Fibroblast of lung (primary cell): ENCODE results near the gene HIVEP1. TPM values are rescaled to one million over a fixed set of nuclear protein-coding genes. Genes with fewer than 3 reads are reported as not detected.

Source experiments
- DNase-seq, 2 donors: peaks; one replicate each; pipeline versions ENCODE4 v3.0.0 to v3.0.0-alpha.2; 2010; ENCODE audit warnings: low read depth in 2 of 2
- H2AFZ ChIP-seq: 2 replicates; pipeline ENCODE4 v1.5.1; 2012; ENCODE audit warnings: low read length, control low read depth, inconsistent platforms
- H3K27ac ChIP-seq: 2 replicates; pipeline ENCODE4 v1.5.1; 2011; ENCODE audit warnings: low read length, control low read depth; ENCODE audit not compliant: insufficient read depth
- H3K27me3 ChIP-seq: 2 replicates; pipeline ENCODE4 v1.5.1; 2011; ENCODE audit warnings: mild to moderate bottlenecking, low read length; ENCODE audit not compliant: control insufficient read depth, insufficient read depth
- H3K36me3 ChIP-seq: 2 replicates; pipeline ENCODE4 v1.5.1; 2011; ENCODE audit warnings: low read length; ENCODE audit not compliant: control insufficient read depth, insufficient read depth
- H3K4me1 ChIP-seq: 2 replicates; pipeline ENCODE4 v1.5.1; 2011; ENCODE audit warnings: low read length; ENCODE audit not compliant: control insufficient read depth, insufficient read depth; ENCODE audit errors: extremely low read depth
- H3K4me2 ChIP-seq: 2 replicates; pipeline ENCODE4 v1.5.1; 2011; ENCODE audit warnings: low read length, control low read depth; ENCODE audit not compliant: insufficient read depth; ENCODE audit errors: extremely low read depth
- H3K4me3 ChIP-seq, 4 experiments: fragments of 200-600 bp in 1 of 4; sonication (generic) in 1 of 4; replicated peaks in 1 of 4; 2 replicates each; pipeline ENCODE4 v1.5.1; 2011 to 2016; ENCODE audit warnings: low read length in 4 of 4, low read depth in 3 of 4, mild to moderate bottlenecking in 3 of 4, control low read depth in 2 of 4, inconsistent platforms in 1 of 4, mixed read lengths in 1 of 4; ENCODE audit not compliant: insufficient read depth in 1 of 4; ENCODE audit errors: control extremely low read depth in 1 of 4
- H3K79me2 ChIP-seq: 2 replicates; pipeline ENCODE4 v1.5.1; 2012; ENCODE audit warnings: mild to moderate bottlenecking, low read length, inconsistent platforms; ENCODE audit not compliant: control insufficient read depth, insufficient read depth
- H3K9ac ChIP-seq: 2 replicates; pipeline ENCODE4 v1.5.1; 2011; ENCODE audit warnings: mild to moderate bottlenecking, low read length, control low read depth; ENCODE audit not compliant: insufficient read depth
- H3K9me3 ChIP-seq: 2 replicates; pipeline ENCODE4 v1.5.1; 2012; ENCODE audit warnings: low read depth, low read length; ENCODE audit not compliant: control insufficient read depth, insufficient read depth
- H4K20me1 ChIP-seq: 2 replicates; pipeline ENCODE4 v1.5.1; 2011; ENCODE audit warnings: low read length; ENCODE audit not compliant: control insufficient read depth, insufficient read depth; ENCODE audit errors: extremely low read depth
- CTCF ChIP-seq, 2 donors: IDR thresholded peaks in 1 of 2; conservative IDR thresholded peaks in 1 of 2; 1 replicate in 1 of 2; 2 replicates in 1 of 2; pipeline ENCODE4 v1.5.1; 2011 to 2012; ENCODE audit warnings: low read length in 2 of 2, control low read depth in 1 of 2, inconsistent platforms in 1 of 2, low read depth in 1 of 2, mild to moderate bottlenecking in 1 of 2
- EZH2 ChIP-seq: IDR thresholded peaks from 2 replicates; pipeline ENCODE4 v1.5.1; 2012; ENCODE audit warnings: low read length, control low read depth, mild to moderate bottlenecking; ENCODE audit errors: missing control alignments
- polyA plus RNA-seq, 2 donors: library from polyadenylated mRNA; depleted of rRNA in 1 of 2; stranded (reverse) in 1 of 2; unstranded in 1 of 2; fragments of >200 nt; gene quantifications; 2 replicates each; pipeline ENCODE4 v1.2.1, GENCODE V29; 2011 to 2012; ENCODE audit warnings: missing spikeins in 1 of 2
- total RNA-seq: library from RNA; depleted of rRNA; stranded (reverse); fragments of >200 nt; gene quantifications from 2 replicates; pipeline ENCODE4 v1.2.1, GENCODE V29; 2014

The HIVEP1 gene
- total and polyA plus RNA-seq, 2 donors (not counting 1 experiment from before 2014, with no cell fraction given) = 9.9 to 14.6 TPM

GRCh38 chr6:12165722-12166280 is 153.7 kb downstream of the HIVEP1 start:
- Histone ChIP-seq H3K4me2 (no peak overlapping the region), H3K9ac (no peak overlapping the region), H3K4me3 (no peak overlapping the region), H2AFZ (no peak overlapping the region), H3K4me1 (peaks cover 4% of the 10 kb centered on the region), H3K27me3 (no peaks in the 10 kb centered on the region), H4K20me1 (no peaks in the 10 kb centered on the region), H3K27ac (no peak overlapping the region), H3K9me3 (no peaks in the 10 kb centered on the region), H3K79me2 (no peaks in the 10 kb centered on the region), H3K36me3 (peaks cover 7% of the 10 kb centered on the region)
- DNase-seq = no peak
- TF ChIP-seq EZH2 = no peak
- TF ChIP-seq CTCF (conservative IDR thresholded peaks at IDR 0.05 in 1 of 2, IDR thresholded peaks at IDR 0.05 in 1 of 2; ENCODE audit: low read depth in 1 of 2, low read length in 2 of 2) = no peak

DNA sequence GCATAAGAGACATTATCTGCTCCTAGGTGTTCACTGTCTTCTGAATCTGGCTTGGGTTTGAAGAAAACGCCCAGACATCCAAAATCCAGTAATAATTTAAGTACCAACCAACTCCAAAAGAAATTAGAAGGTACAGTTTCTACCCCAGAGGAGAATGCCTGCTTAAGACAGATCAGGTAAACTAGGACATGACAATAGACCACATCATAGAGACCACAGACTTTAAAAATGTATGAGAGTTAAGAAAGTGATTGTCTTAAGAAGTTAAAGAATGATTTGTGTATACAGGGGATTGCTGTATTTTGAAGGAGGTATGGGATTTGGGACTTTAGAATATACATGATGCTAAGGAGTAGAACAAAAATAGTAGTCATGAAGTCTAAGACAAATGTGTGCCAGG is 157.3 kb downstream of the HIVEP1 start:
- Histone ChIP-seq H3K36me3 (no peaks in the 10 kb centered on the region), H2AFZ (no peak overlapping the region), H3K4me2 (no peak overlapping the region), H3K27ac (no peak overlapping the region), H3K27me3 (no peaks in the 10 kb centered on the region), H3K4me3 (no peak overlapping the region), H3K9me3 (no peaks in the 10 kb centered on the region), H4K20me1 (no peaks in the 10 kb centered on the region), H3K4me1 (peaks cover under 1% of the 10 kb centered on the region), H3K9ac (no peak overlapping the region), H3K79me2 (no peaks in the 10 kb centered on the region)
- DNase-seq = no peak
- TF ChIP-seq EZH2 (no peak), CTCF (conservative IDR thresholded peaks at IDR 0.05 in 1 of 2, IDR thresholded peaks at IDR 0.05 in 1 of 2; ENCODE audit: low read depth in 1 of 2, low read length in 2 of 2) (no peak)

DNA sequence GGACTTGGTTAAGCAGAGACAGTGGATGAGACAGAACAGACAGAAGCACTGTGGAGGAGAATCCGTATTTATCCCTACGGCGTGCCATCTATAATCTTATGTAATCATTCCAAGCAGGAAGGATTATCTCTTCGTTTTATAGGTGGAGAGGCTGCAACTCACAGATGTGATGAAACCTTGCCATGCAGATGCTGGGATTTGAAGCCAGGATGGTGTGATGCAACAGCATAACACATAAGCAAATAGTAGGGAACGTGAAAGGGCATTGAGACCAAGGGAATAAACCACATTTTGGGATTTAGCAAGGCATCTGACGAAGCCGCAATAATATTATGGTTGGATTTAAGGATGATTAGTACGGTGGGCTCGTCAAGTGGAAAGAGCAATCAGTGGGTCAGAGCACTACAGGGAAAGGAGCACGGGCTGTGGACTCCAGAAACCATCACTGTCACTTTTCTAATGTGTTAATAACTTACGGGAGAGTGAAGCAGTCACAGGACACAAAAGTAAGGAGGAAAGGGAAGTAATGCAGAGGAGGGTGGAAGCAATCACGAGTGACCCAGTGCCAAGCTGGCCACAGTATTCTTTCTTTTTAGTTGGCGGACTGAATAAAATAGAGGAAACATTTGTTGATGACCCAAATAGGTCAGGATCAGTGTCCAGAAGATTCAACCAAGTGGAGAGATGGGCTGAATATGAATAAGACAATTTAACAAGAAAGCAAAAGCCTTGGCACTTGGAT is 158.4 kb downstream of the HIVEP1 start:
- no peak overlapping the region for H3K9ac ChIP-seq
- H3K36me3 ChIP-seq = no peaks in the 10 kb centered on the region
- no peak overlapping the region for H3K4me3 ChIP-seq
- H3K4me2 ChIP-seq = no peak overlapping the region
- no peaks in the 10 kb centered on the region for H3K79me2 ChIP-seq
- peak in 1 of 2 donors; percentile 26 for DNase-seq
- no peaks in the 10 kb centered on the region for H3K9me3 ChIP-seq
- H3K4me1 ChIP-seq = peaks cover 3% of the 10 kb centered on the region
- H4K20me1 ChIP-seq = no peaks in the 10 kb centered on the region
- H3K27me3 ChIP-seq = no peaks in the 10 kb centered on the region
- H3K27ac ChIP-seq = no peak overlapping the region
- no peak overlapping the region for H2AFZ ChIP-seq
- TF ChIP-seq EZH2 (no peak), CTCF (conservative IDR thresholded peaks at IDR 0.05 in 1 of 2, IDR thresholded peaks at IDR 0.05 in 1 of 2; ENCODE audit: low read depth in 1 of 2, low read length in 2 of 2) (no peak)
